ENCODE measurements around the gene DDX59. TPM values are rescaled to one million over a fixed set of nuclear protein-coding genes. Genes with fewer than 3 reads are reported as not detected.

The DDX59 gene
- total RNA-seq, 1 experiment from 2014 or later = 16.0 TPM

DNA sequence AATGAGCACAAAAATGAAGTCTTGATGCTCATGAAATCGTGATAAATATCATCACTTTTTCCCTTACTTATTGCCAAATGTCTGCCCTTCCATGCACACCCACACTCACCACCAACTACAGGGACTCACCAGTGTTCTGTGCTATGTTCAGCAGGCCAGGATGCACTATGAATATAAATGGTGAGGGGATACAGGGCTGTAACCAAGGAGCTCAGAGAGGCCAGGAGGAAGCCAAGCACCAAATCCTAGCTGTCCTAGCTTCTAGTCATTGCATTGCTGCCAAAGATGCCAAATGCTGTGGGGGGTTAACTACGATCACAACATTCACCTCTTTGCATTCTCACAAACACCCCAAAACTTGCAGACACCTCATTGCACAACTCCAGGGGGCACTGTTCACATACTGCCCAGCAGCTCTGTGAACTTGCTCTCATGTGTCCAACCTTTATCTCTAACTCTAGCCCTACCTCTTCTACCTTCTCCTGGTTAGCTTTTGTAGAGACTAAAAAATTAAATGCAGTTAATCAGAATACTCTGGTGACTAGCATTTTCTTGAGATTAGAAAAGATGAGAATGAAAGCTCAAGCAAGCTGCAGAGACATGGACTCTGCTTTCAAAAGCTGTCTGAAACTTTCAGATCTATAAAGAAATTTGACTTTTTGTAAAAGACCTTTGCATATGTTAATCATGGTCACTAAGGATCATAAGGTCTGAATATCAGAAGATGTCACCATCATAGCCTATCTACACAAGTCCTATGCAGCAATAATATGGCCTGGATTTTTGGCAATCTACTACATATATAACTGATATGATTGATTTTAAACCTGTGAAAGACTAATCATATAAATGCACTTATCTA, 35.2 kb downstream of the DDX59 start:
- no peak for DNase-seq (ENCODE audit: low read depth, low spot score)
- Histone ChIP-seq H3K36me3 (ENCODE audit: control insufficient read depth in 1 of 2, insufficient read depth in 2 of 2, low read length in 2 of 2) (no peaks in the 10 kb centered on the region), H3K9me2 (ENCODE audit: insufficient read depth) (no peaks in the 10 kb centered on the region), H3K79me2 (ENCODE audit: insufficient read depth, low read length) (no peaks in the 10 kb centered on the region), H2AFZ (ENCODE audit: low read depth, low read length, poor library complexity, severe bottlenecking) (no peak overlapping the region), H3K27me3 (ENCODE audit: insufficient read depth, low read length) (no peaks in the 10 kb centered on the region), H3K9ac (ENCODE audit: low read length) (no peak overlapping the region), H3K4me2 (ENCODE audit: low read length) (no peak overlapping the region), H3K9me3 (ENCODE audit: control insufficient read depth in 1 of 2, insufficient read depth in 1 of 2, low read depth in 1 of 2, low read length in 2 of 2) (no peaks in the 10 kb centered on the region), H3K27ac (ENCODE audit: low read depth, low read length) (no peak overlapping the region), H3K4me3 (replicated peaks in 1 of 2; ENCODE audit: low read depth in 1 of 2, low read length in 2 of 2) (no peak overlapping the region), H3K4me1 (ENCODE audit: control insufficient read depth in 1 of 2, insufficient read depth in 2 of 2, low read length in 2 of 2) (peaks cover 4 to 22% of the 10 kb centered on the region in 2 experiments), H4K20me1 (ENCODE audit: insufficient read depth) (no peaks in the 10 kb centered on the region)
- RAD21 ChIA-PET (ENCODE audit: low non-redundant PET in 1 of 2, low total read pairs in 2 of 2, uncharacterized antibody in 2 of 2, unreplicated experiment in 2 of 2) = no interaction called here
- CTCF ChIA-PET = interaction anchor here (0.6 to 3.1 kb wide), 2 partner anchors 12 to 48 kb away, joined by 3 to 14 read pairs; no protein-coding TSS in a partner anchor
- intact Hi-C loops (cut with micrococcal nuclease) = no loop called here
- POLR2A ChIA-PET = no interaction called here
- BruUV-seq (replicated peaks) = no TSS peak
- peak; percentile 65 for TF ChIP-seq CBX3 (IDR thresholded peaks at IDR 0.05; ENCODE audit: low read depth)
- peak; percentile 43 for TF ChIP-seq RAD21 (IDR thresholded peaks at IDR 0.05; ENCODE audit: low read depth)
- TF ChIP-seq EGR1 (IDR thresholded peaks at IDR 0.05; ENCODE audit: low read depth) = no peak
- TF ChIP-seq CEBPB (IDR thresholded peaks at IDR 0.05; ENCODE audit: low read depth) = peak; percentile 11; the same call in 1 of the 2 replicates
- TF ChIP-seq, protein P1, sequence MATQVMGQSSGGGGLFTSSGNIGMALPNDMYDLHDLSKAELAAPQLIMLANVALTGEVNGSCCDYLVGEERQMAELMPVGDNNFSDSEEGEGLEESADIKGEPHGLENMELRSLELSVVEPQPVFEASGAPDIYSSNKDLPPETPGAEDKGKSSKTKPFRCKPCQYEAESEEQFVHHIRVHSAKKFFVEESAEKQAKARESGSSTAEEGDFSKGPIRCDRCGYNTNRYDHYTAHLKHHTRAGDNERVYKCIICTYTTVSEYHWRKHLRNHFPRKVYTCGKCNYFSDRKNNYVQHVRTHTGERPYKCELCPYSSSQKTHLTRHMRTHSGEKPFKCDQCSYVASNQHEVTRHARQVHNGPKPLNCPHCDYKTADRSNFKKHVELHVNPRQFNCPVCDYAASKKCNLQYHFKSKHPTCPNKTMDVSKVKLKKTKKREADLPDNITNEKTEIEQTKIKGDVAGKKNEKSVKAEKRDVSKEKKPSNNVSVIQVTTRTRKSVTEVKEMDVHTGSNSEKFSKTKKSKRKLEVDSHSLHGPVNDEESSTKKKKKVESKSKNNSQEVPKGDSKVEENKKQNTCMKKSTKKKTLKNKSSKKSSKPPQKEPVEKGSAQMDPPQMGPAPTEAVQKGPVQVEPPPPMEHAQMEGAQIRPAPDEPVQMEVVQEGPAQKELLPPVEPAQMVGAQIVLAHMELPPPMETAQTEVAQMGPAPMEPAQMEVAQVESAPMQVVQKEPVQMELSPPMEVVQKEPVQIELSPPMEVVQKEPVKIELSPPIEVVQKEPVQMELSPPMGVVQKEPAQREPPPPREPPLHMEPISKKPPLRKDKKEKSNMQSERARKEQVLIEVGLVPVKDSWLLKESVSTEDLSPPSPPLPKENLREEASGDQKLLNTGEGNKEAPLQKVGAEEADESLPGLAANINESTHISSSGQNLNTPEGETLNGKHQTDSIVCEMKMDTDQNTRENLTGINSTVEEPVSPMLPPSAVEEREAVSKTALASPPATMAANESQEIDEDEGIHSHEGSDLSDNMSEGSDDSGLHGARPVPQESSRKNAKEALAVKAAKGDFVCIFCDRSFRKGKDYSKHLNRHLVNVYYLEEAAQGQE (IDR thresholded peaks at IDR 0.05; ENCODE audit: low read depth) = no peak
- no peak for TF ChIP-seq ZNF274 (IDR thresholded peaks at IDR 0.05; ENCODE audit: low read depth, low read length)
- no peak for TF ChIP-seq TCF7L2 (IDR thresholded peaks at IDR 0.05; ENCODE audit: borderline replicate concordance, extremely low read depth, insufficient read depth, insufficient read length)
- TF ChIP-seq, protein P2, sequence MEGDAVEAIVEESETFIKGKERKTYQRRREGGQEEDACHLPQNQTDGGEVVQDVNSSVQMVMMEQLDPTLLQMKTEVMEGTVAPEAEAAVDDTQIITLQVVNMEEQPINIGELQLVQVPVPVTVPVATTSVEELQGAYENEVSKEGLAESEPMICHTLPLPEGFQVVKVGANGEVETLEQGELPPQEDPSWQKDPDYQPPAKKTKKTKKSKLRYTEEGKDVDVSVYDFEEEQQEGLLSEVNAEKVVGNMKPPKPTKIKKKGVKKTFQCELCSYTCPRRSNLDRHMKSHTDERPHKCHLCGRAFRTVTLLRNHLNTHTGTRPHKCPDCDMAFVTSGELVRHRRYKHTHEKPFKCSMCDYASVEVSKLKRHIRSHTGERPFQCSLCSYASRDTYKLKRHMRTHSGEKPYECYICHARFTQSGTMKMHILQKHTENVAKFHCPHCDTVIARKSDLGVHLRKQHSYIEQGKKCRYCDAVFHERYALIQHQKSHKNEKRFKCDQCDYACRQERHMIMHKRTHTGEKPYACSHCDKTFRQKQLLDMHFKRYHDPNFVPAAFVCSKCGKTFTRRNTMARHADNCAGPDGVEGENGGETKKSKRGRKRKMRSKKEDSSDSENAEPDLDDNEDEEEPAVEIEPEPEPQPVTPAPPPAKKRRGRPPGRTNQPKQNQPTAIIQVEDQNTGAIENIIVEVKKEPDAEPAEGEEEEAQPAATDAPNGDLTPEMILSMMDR (IDR thresholded peaks at IDR 0.05 in 2 of 3, conservative IDR thresholded peaks at IDR 0.05 in 1 of 3; ENCODE audit: borderline replicate concordance in 1 of 3, insufficient read depth in 1 of 3, low read depth in 2 of 3, low read length in 2 of 3) = peak; percentile 22 to 61 (median 57); a peak in 5 of 6 replicates
- no peak; the same call in 1 of the 2 replicates for ATAC-seq
